EH (cell line): ENCODE measurements around the gene RNF130.
"Not testable (repeated sequence)": the region's sequence is repeated elsewhere in the genome, so short reads cannot be mapped to it uniquely, and the experiment has no call there.

ENCODE experiments used
- DNase-seq: peaks from one replicate; pipeline ENCODE4 v3.0.0-alpha.2; 2015; ENCODE audit warnings: low read depth

RNF130 gene

DNA sequence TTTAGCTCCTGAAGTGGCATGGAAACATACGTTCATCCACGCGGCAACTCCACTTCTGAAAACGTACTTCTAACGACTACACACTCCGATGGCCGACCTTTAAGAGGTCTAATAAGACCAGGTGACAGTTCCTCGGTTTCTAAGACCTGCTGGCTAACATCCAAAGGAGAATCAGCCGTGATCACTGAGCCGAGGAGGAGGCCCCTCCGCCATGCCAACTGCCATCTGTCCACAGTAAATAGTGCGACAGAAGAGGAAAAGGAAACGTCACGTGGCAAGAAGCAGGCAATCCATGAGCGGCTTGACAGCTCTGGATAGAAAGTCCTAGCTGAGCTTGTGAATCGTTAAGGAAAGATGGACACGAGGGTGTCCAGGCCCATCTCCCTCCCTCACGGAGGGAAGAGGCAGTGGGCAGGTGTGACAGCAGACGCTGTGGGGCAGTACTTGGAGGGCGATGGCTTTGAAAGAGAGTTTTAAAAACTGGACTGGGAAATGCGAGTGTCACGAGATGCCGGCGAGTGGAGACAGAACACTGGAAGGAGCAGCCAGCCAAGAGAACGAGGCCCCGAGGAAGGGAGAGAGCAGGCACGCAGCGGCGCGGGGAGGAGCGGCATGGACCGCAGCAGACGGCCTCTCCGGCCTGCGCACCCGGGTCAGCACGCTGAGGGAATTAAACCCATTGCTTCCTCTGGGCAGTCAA lies 97.2 kb downstream of the RNF130 start:
- no peak for DNase-seq

DNA sequence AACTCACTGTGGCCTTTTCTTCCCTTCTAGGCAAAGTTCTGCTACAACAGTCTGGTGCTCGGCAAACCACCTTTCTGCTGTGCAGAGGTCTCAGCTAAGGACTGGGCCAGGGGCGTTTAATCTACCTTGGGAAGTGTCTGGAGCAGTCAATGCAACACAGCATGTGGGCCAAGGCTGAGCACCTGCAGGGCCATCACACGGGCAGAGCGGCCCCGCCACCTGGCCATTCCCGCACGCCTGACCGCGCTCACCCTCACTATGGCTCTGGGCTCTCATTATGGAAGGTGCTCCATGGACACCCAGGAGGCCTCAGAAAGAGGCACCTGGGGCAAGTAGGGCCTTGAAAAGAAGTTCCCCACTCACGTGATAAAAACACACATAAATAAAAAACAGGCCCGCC lies 98.2 kb downstream of the RNF130 start:
- DNase-seq, result no peak

- DNase-seq, result no peak
Observed at GRCh38 chr5:179969110-179969509, 102.4 kb downstream of the RNF130 start.

DNA sequence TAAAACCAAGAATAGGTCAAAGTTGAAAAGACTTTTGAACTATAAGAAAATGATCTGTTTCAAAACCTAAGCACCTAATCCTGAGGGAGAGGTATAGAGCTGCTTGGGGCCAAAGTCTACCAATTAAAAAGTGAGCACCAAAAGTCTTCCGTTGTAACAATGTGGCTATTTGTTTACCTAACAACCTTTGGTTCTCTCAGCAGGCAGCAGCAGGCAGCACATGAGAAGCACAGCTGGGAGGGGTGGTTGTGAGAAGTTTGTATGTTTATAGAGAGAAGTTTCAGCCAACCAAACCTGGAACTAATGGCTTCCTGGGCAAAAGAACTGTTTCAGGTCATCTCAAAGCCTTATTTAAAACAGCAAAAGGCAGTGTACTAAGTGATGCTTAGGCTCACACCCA lies 104.1 kb downstream of the RNF130 start:
- no peak for DNase-seq

- DNase-seq, result no peak
Observed at GRCh38 chr5:179964015-179964414, 107.5 kb downstream of the RNF130 start.

DNA sequence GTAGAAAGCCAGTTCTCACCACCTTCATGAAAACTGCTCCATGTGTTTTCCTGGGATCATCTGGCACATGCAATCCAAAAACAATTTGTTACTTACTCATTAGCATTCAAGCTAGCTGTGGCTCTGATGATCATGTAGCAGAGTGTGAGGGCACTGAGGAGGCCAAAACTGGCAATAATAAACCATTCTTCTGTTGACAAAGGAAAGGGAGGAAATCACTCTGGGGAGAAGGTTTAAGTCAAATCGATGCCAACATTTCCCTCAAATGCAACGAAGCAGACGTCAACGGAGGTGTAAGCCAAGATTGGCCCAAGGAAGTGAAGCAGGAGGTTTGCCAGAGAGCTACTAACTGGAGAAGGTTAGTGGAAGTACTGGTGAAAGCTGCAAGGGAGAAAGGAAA lies 108.2 kb downstream of the RNF130 start:
- DNase-seq, result no peak

DNA sequence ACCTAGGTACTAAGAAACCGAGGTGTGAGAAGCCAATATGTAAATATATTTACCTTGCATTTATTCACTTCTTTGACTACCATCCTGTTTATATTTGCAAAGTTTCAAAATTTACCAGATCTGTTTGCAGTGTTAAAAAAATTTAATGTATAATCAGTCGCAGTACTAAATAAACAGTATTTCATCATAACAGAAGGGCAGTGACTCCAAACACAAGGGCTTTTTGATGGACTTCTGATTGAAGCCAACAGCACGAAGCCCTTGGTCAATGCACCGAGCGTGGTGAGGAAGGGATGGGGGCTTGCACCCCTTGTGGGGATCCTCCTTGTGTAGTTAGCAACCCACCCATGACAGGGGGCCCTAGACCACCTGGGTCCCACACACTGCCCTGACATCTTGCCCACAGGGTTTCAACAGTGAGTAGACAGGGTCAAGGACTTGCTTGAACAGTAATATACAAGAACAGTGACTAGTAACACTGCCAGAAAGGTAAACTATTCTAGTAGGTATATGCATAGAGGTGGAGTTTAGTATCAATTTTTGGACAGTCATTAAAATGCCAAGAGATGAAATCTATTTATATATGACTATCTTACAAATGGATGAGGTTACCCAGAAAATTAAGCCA lies 111.2 kb downstream of the RNF130 start:
- DNase-seq, result no peak

DNA sequence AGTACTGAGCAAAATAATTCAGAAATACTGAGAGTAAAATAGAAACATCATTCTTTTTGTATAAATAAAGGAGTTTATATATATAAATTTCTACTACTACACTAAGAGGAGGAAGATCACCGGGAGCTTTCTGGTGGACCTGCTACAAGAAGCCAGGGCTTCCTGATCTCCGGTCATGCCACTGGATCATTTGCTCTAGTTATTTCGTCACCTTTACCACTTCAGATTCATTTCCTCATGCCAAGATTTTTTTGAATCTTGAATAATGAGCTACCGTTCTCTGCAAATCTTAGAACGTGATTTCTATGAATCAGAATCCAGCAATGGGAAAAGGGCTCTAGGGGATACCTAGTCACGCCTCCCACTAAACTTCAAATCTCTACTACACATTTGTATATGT lies 111.9 kb downstream of the RNF130 start:
- DNase-seq, result no peak

- not testable (repeated sequence) for DNase-seq
Observed at GRCh38 chr5:179959118-179959517, 112.4 kb downstream of the RNF130 start.

DNA sequence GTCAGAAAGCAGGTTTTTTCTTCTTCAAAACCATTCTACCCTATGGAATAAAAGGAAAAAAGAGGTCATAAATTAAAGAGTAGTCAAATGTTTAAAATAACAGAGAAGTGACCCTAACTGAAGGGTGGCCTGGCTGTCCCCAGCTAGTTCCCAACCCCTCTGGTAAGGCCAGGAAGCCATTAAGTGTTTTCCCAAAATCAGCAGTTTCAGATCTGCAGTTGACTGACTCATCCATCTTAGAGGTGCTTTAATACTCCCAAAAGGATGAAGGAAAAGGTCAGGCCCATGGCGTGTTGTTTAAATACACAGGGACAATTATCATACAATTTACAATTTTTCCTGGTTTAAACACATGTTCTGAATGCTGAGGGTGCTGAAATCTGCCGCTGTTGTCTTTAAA lies 115.9 kb downstream of the RNF130 start:
- DNase-seq, result no peak

DNA sequence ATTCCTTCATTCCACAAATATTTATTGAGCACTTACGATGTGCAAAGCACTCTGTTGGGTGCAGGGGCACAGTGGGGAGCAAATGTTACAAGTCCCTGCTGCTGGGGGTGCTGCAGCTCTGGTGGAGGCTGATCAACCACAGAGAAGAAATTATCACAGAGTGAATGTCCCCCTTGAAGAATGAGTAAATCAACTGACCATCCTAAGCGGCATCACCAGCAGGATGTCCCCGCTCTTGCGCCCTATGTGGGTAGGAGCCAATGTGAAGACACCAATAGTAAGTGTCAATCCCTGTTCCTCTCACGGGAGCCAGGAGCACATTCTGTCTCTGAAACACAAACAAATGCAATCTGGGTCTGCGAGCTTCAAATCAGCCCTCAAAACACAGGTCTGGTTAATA lies 116.5 kb downstream of the RNF130 start:
- DNase-seq, result no peak

GRCh38 chr5:179954434-179954833 lies 117.1 kb downstream of the RNF130 start:
- DNase-seq, result peak; percentile 63

DNA sequence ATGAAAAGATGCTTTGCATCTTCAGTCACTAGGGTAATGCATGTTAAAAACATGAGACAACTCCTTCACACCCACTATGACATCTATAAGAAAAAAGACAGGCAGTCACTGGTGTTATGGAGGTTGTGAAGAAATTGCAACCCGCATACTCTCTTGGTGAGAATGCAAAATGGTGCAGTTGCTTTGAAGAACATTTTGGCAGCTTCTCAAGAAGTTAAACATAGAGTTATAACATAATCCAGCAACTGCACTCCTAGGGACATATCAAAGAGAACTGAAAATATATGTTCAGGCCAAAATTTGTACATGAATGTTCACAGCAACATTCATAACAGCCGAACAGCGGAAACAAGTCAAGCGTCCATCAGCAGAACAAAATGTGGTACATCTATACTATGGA lies 117.6 kb downstream of the RNF130 start:
- DNase-seq, result peak; percentile 10

DNA sequence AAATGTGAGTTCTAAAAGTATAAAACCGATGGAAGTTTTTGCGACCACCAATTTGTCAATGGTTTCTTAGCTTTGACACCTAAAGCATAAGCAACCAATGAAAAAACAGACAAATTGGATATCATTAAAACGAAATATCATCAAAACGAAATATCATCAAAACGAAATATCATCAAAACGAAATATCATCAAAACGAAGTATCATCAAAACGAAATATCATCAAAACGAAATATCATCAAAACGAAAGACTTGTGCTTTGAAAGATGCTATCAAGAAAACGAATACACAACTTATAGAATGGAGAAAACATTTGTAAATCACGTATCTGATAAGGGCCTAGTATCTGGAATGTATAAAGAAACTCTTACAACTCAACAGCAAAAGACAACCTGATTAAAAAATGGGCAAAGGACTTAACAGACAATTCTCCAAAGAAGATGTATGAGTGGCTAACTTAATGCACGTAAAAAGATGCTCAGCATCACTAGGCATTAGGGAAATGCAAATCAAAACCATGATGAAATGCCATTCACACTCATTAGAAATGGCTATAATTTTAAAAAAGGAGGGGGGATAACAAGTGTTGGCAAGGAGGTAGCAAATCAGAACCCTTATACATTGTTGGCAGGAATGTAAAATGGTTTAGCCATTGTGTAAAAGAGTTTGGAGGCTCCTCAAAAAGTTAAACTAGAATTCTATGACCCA lies 134.4 kb downstream of the RNF130 start:
- DNase-seq, result no peak

DNA sequence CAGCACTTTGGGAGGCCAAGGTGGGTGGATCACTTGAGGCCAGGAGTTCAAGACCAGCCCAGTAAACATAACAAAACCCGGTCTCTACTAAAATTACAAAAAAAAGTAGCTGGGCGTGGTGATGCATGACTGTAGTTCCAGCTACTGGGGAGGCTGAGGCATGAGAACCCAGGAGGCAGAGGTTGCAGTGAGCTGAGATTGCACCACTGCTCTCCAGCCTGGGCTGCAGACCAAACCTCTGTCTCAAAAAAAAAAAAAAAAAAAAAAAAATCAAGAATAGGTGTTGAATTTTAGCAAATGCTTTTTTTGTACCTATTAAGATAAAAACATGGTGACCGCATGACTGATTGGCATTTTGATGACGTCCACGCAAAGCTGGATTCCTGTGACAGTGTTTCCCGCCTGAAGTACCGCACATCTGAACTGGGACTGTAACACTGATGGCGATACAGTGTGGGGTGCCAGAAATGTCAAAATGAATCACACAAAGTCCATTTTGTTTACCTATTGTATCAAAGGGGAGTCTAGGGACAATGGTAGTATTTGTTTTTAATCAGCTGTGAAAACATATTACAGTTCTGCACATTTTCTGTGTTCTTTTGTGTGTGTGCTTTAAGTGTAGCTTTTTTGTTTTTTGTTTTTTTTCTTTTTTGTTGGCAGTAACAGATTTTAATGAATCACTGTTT lies 140.6 kb downstream of the RNF130 start:
- no peak for DNase-seq

DNA sequence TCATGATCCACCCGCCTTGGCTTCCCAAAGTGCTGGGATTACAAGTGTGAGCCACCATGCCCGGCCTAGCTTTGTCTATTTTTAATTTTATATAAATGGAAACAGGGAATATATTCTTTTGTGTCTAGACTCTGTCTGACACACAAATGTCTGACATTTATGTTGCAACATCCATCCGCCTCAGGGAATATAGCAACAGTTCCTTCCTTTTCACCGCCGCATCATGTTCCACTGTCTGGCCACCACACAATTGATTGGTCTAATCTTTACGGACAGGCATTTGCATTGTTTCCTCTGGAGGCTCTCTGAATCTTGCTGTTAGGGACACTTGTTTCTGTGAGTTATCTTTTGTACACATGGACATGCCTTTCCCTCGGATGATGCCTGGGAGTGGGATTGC lies 143.7 kb downstream of the RNF130 start:
- DNase-seq, result no peak

DNA sequence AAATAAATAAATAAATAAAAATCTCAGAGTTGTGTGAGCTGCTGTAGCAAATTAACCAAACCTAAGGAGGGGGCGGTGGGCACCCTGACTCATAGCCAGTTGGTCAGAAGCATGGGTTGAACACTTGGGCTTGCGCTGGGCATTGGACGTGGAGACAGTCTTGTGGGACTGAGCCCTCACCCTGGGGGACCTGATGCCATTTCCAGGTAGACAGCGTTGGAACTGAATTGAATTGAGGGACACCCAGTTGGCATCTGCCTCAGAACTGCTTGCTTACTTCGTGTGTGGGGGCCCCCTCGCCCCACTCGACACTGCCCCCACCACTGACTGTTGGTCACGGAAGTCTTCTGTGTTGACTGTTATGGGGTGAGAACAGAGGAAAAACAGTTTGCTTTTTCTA lies 144.9 kb downstream of the RNF130 start:
- no peak for DNase-seq

DNA sequence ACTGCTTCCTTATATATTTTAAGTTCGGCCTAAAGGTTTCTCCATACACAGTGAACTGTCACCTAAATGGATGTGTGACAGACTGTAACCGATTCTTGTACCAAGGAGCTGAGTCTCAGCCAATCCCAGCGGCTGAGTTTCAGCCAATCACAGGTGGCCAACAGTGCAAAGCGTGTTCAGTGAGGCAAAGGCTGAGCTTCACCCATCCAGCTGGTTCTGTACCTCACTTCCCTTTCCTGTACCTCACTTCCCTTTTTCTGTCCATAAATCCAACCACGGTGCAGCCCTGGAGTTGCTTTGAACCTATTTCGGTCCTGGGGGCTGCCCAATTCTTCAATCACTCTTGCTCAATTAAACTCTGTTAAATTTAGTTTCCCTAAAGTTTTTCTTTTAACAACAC lies 148.1 kb downstream of the RNF130 start:
- no peak for DNase-seq

GRCh38 chr5:179920175-179920574 lies 151.4 kb downstream of the RNF130 start:
- DNase-seq, result no peak

- no peak for DNase-seq
Observed at GRCh38 chr5:179919487-179920060, 152.0 kb downstream of the RNF130 start.

DNA sequence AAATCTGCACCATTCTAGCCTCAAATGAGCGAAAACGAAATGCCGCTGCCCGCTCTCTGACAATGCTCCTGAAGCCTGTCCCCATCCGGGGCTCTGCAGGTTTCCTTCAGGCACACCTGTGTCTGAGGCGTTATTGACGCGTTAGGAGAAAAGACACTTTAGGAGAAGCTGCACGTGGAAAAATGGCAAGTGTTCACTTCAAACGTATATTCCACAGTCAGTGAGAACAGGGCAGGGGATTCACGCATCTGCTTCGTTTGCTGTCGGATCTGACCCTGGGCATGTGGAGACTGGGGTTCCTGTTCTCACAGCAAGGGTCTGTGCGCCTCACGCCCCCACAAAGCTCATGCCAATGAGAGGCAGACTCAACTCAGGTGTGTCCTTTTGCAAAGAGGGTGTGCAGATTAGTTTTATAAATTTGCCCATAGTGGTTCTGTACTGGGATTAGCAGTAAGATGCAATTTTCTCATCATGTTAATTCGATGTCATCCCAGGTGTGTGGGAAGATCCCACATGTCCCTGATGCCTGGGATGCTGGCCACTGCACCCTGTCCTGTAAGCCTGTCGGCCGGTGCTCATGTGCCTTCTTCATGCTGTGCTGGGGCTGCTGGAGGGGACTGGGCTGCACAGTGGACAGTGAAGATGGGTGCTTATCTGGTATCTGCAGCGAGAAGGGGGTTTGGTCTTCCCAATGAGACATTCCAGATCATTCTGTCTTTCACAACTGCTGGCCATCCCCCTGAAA lies 152.6 kb downstream of the RNF130 start:
- DNase-seq, result no peak

- no peak for DNase-seq
Observed at GRCh38 chr5:179916523-179916922, 155.0 kb downstream of the RNF130 start.
